ENCODE measurements around the gene OR4Q3. TPM values are rescaled to one million over a fixed set of nuclear protein-coding genes. Genes with fewer than 3 reads are reported as not detected.
"Not testable (repeated sequence)": the region's sequence is repeated elsewhere in the genome, so short reads cannot be mapped to it uniquely, and the experiment has no call there.

Gene OR4Q3
- total and polyA plus RNA-seq, 5 experiments from 2014 or later: not detected

- H3K27ac Mint-ChIP-seq, H3K27me3 Mint-ChIP-seq, H3K9me3 Mint-ChIP-seq, POLR2A ChIA-PET, H3K4me1 Mint-ChIP-seq, H3K36me3 Mint-ChIP-seq, ATAC-seq, DNase-seq, H3K4me3 Mint-ChIP-seq: not testable (repeated sequence)
These were observed 53.2 kb downstream of the OR4Q3 start for GRCh38 chr14:19796520-19797108.

Other genes with a start within 250 kb of the OR4Q3 start
- not detected for gene OR11H2, start 29.7 kb upstream of the OR4Q3 start, total RNA-seq
- gene OR11H2, start 29.7 kb upstream of the OR4Q3 start, polyA plus RNA-seq: not detected
- not detected for gene OR4M1, start 29.9 kb downstream of the OR4Q3 start, total RNA-seq
- not detected for gene OR4M1, start 29.9 kb downstream of the OR4Q3 start, polyA plus RNA-seq
- not detected for gene OR4N2, start 60.2 kb downstream of the OR4Q3 start, total RNA-seq
- not detected for gene OR4N2, start 60.2 kb downstream of the OR4Q3 start, polyA plus RNA-seq
- gene OR4K2, start 131.6 kb downstream of the OR4Q3 start, total RNA-seq: not detected
- gene OR4K2, start 131.6 kb downstream of the OR4Q3 start, polyA plus RNA-seq: not detected
- gene OR4K5, start 177.0 kb downstream of the OR4Q3 start, total RNA-seq: not detected
- not detected for gene OR4K5, start 177.0 kb downstream of the OR4Q3 start, polyA plus RNA-seq
- gene OR4K1, start 187.3 kb downstream of the OR4Q3 start, total RNA-seq: not detected
- not detected for gene OR4K1, start 187.3 kb downstream of the OR4Q3 start, polyA plus RNA-seq
- gene OR4K15, start 232.0 kb downstream of the OR4Q3 start, total RNA-seq: not detected
- gene OR4K15, start 232.0 kb downstream of the OR4Q3 start, polyA plus RNA-seq: not detected

Data from naive thymus-derived CD8-positive, alpha-beta T cell (primary cell).